ENCODE data around the gene ARSH. TPM values are rescaled to one million over a fixed set of nuclear protein-coding genes. Genes with fewer than 3 reads are reported as not detected.
"Not testable (repeated sequence)": the region's sequence is repeated elsewhere in the genome, so short reads cannot be mapped to it uniquely, and the experiment has no call there.

ARSH gene, protein sequence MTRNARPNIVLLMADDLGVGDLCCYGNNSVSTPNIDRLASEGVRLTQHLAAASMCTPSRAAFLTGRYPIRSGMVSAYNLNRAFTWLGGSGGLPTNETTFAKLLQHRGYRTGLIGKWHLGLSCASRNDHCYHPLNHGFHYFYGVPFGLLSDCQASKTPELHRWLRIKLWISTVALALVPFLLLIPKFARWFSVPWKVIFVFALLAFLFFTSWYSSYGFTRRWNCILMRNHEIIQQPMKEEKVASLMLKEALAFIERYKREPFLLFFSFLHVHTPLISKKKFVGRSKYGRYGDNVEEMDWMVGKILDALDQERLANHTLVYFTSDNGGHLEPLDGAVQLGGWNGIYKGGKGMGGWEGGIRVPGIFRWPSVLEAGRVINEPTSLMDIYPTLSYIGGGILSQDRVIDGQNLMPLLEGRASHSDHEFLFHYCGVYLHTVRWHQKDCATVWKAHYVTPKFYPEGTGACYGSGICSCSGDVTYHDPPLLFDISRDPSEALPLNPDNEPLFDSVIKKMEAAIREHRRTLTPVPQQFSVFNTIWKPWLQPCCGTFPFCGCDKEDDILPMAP
- not detected in 2 replicates for total RNA-seq
- long read RNA-seq, result 0 reads

DNA sequence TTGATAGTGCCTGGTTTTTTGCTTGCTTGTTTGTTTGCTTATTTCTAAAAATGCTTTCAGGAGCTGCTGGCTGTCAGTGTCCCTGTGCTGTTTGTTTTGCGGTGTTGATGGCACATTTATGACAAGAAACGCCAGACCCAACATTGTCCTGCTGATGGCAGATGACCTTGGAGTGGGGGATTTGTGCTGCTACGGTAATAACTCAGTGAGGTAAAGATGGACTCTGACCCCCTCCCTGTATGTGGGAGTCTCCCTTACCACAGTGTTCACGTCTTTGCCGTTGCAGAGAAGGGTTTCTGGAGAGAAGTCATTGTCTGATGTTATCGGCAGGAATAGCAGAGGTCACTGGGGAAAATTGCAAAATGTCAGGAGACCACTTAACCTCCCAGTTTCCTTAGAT is at the start of gene ARSH:
Gene ARSH, plus strand, starts transcription at position 52 of the 400 bp plus-strand sequence. Its CDS starts 67 bp downstream, at position 119.
- TF ChIP-seq, protein P1, sequence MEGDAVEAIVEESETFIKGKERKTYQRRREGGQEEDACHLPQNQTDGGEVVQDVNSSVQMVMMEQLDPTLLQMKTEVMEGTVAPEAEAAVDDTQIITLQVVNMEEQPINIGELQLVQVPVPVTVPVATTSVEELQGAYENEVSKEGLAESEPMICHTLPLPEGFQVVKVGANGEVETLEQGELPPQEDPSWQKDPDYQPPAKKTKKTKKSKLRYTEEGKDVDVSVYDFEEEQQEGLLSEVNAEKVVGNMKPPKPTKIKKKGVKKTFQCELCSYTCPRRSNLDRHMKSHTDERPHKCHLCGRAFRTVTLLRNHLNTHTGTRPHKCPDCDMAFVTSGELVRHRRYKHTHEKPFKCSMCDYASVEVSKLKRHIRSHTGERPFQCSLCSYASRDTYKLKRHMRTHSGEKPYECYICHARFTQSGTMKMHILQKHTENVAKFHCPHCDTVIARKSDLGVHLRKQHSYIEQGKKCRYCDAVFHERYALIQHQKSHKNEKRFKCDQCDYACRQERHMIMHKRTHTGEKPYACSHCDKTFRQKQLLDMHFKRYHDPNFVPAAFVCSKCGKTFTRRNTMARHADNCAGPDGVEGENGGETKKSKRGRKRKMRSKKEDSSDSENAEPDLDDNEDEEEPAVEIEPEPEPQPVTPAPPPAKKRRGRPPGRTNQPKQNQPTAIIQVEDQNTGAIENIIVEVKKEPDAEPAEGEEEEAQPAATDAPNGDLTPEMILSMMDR (IDR thresholded peaks at IDR 0.05), result no peak

DNA sequence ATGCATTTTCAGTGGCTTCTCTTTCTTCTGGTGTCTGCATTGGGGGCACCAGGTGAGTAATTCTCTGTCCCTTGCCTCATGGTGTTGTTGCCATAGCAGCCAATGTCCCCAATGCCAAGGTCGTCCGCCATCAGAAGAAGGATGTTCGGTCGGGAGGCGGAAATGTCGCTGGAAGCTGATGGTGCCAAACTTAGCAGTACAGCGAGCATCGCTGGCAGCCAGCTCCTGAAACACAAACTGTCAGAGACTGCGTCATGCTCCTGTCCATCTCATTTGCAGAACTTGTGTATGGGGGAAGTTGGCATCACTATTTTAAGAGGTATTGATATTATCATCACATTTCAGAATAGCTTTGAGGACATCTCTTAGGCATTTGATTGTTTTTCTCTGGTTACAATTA is 48.1 kb upstream of the ARSH start:
- no peaks in the 10 kb centered on the region for H3K27me3 Mint-ChIP-seq (ENCODE audit: unreplicated experiment)
- no peak overlapping the region for H3K4me3 Mint-ChIP-seq (ENCODE audit: unreplicated experiment)
- no peak for DNase-seq (ENCODE audit: extremely low spot score, unreplicated experiment)
- H3K9me3 Mint-ChIP-seq (ENCODE audit: unreplicated experiment), result no peaks in the 10 kb centered on the region
- H3K27ac Mint-ChIP-seq (ENCODE audit: unreplicated experiment), result no peak overlapping the region
- H3K36me3 Mint-ChIP-seq (ENCODE audit: unreplicated experiment), result no peaks in the 10 kb centered on the region
- TF ChIP-seq, protein P1 (IDR thresholded peaks at IDR 0.05), result no peak
- peaks cover 4% of the 10 kb centered on the region for H3K4me1 Mint-ChIP-seq (ENCODE audit: unreplicated experiment)

More for the DNA sequence above, at the start of gene ARSH:
- no peaks in the 10 kb centered on the region for H3K27me3 Mint-ChIP-seq (ENCODE audit: unreplicated experiment)
- DNase-seq (ENCODE audit: extremely low spot score, unreplicated experiment), result no peak
- H3K36me3 Mint-ChIP-seq (ENCODE audit: unreplicated experiment), result no peaks in the 10 kb centered on the region
- H3K4me1 Mint-ChIP-seq (ENCODE audit: unreplicated experiment), result no peaks in the 10 kb centered on the region
- peaks cover 17% of the 10 kb centered on the region for H3K9me3 Mint-ChIP-seq (ENCODE audit: unreplicated experiment)
- no peak within 1 kb of the TSS for H3K4me3 Mint-ChIP-seq (ENCODE audit: unreplicated experiment)
- H3K27ac Mint-ChIP-seq (ENCODE audit: unreplicated experiment), result no peak within 1 kb of the TSS

DNA sequence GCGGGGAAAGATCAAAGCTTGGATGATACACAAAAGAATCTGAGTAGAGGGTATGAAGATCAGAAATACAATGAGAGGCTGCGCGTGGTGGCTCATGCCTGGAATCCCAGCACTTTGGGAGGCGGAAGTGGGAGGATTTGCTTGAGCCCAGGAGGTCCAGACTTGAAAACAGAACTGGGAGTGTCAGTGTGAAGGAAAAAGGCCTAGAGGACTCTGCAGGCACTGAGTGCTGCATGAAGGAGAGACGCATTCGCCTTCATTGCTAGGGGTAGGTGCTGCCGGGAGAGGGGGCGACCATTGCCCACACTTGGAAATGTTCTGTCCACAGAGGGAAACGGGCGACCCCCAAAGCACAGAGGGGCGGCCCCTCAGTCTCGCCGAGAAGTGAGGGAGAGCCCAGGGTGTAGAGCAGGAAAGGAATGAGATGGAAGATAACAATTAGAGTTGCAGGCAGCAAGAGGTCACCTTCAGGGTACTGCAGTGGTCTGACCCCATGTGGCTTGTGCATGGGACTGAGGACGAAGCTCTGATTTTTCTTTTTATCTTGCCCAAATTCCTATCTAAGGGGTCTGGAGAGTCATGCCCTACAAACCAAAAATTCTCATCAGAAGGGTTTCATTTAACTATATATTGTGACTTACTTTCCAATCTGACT is 45.4 kb upstream of the ARSH start:
- no peaks in the 10 kb centered on the region for H3K36me3 Mint-ChIP-seq (ENCODE audit: unreplicated experiment)
- H3K27me3 Mint-ChIP-seq (ENCODE audit: unreplicated experiment), result no peaks in the 10 kb centered on the region
- H3K4me1 Mint-ChIP-seq (ENCODE audit: unreplicated experiment), result peaks cover 17% of the 10 kb centered on the region
- no peak overlapping the region for H3K4me3 Mint-ChIP-seq (ENCODE audit: unreplicated experiment)
- TF ChIP-seq, protein P1 (IDR thresholded peaks at IDR 0.05), result no peak
- H3K27ac Mint-ChIP-seq (ENCODE audit: unreplicated experiment), result no peak overlapping the region
- DNase-seq (ENCODE audit: extremely low spot score, unreplicated experiment), result no peak
- H3K9me3 Mint-ChIP-seq (ENCODE audit: unreplicated experiment), result no peaks in the 10 kb centered on the region

DNA sequence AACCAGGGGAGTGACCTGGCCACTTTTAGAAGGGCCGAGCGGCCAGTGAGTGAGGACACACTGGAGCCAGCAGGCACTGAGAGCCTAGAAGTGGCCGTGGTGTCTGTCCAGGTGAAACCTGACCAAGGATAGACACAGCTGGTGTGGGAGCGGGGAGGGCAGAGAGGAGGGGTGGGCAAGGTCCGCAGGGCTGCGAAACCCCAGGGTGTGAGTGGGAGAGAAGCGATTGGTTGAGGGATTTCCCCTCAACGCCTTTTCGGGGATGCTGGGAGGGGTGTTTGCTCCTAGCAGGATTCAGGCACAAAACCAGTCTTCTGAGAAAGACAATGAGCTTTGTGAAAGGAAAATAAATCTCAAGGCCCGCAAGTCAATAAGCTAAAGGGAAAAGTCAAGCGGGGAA is 44.0 kb upstream of the ARSH start:
- Mint-ChIP-seq H3K27ac (ENCODE audit: unreplicated experiment) (no peak overlapping the region), H3K4me3 (ENCODE audit: unreplicated experiment) (no peak overlapping the region)

DNA sequence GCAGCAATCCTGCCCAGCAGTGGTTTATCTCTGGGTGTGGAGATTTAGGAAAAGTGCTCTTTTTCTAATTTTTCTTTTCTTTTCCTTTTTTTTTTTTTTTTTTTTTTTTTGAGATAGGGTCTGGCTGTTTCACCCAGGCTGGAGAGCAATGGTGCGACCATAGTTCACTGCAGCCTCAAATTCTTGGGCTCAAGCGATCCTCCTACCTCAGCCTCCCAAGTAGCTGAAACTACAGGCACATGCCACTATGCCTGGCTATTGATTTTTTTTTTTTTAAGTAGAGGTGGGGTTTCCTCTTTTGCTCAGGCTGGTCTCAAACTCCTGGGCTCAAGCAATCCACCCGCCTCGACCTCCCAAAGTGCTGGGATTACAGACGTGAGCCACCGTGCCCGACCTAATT is 42.9 kb upstream of the ARSH start:
- not testable (repeated sequence) for DNase-seq (ENCODE audit: extremely low spot score, unreplicated experiment); H3K36me3 Mint-ChIP-seq (ENCODE audit: unreplicated experiment); H3K4me3 Mint-ChIP-seq (ENCODE audit: unreplicated experiment); H3K27me3 Mint-ChIP-seq (ENCODE audit: unreplicated experiment); H3K9me3 Mint-ChIP-seq (ENCODE audit: unreplicated experiment)
- peak overlapping the region; percentile 97 for H3K27ac Mint-ChIP-seq (ENCODE audit: unreplicated experiment)
- peaks cover 30% of the 10 kb centered on the region for H3K4me1 Mint-ChIP-seq (ENCODE audit: unreplicated experiment)

More for the DNA sequence above, 44.0 kb upstream of the ARSH start:
- H3K9me3 Mint-ChIP-seq (ENCODE audit: unreplicated experiment), result no peaks in the 10 kb centered on the region
- no peak for DNase-seq (ENCODE audit: extremely low spot score, unreplicated experiment)
- peaks cover 21% of the 10 kb centered on the region for H3K4me1 Mint-ChIP-seq (ENCODE audit: unreplicated experiment)
- no peaks in the 10 kb centered on the region for H3K36me3 Mint-ChIP-seq (ENCODE audit: unreplicated experiment)
- TF ChIP-seq, protein P1 (IDR thresholded peaks at IDR 0.05), result no peak
- H3K27me3 Mint-ChIP-seq (ENCODE audit: unreplicated experiment), result no peaks in the 10 kb centered on the region

DNA sequence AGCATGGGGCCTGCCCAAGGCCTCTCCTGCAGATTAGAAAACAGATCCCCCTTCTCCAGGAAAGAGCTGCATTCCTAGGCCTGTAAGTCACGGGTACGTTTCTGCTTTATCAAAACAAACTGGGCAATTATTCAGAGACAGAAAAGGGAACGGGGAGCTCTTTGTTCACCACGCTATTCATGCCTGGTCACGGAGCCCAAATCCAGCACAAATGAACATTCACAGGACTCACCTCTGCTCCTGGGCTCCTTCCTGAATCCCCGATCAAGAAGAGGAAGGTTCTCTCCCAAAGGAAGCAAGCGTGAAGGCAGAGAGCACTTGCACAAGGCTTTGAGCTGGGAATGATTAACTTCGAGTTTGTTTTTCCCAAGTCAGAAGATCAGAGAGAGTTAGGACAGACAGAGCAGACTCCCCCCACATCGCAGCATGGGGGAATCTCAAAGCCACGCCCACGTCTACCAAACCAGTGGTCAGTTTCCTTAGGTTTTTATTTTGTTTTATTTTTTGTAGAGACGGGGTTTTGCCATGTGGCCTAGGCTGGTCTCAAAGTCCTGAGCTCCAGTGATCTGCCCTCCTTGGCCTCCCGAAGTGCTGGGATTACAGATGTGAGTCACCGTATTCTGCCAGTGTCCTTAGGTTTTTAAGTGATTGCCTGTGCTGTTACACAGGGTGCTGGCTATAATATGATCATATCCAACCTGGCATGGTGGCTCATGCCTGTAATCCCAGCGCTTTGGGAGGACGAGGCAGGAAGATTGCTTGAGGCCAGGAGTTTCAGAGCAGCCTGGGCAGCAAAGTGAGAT is 42.2 kb upstream of the ARSH start:
- Mint-ChIP-seq H3K4me1 (ENCODE audit: unreplicated experiment) (peaks cover 34% of the 10 kb centered on the region), H3K27ac (ENCODE audit: unreplicated experiment) (peak overlapping the region; percentile 97), H3K4me3 (ENCODE audit: unreplicated experiment) (peak overlapping the region; percentile 59)
- H3K9me3 Mint-ChIP-seq (ENCODE audit: unreplicated experiment); DNase-seq (ENCODE audit: extremely low spot score, unreplicated experiment); H3K27me3 Mint-ChIP-seq (ENCODE audit: unreplicated experiment); H3K36me3 Mint-ChIP-seq (ENCODE audit: unreplicated experiment): not testable (repeated sequence)
